Adrenal gland (tissue), 5 donors: ENCODE measurements around the gene BCAS3.
"Not testable (repeated sequence)": the region's sequence is repeated elsewhere in the genome, so short reads cannot be mapped to it uniquely, and the experiment has no call there.

ENCODE experiments used
- CTCF ChIP-seq, 6 experiments: fragments of 450-650 bp in 4 of 6; fragments of 200-600 bp in 2 of 6; sonication (generic) in 1 of 6; IDR thresholded peaks; 1 replicate in 5 of 6; 2 replicates in 1 of 6; pipeline versions ENCODE4 v1.5.1 to v1.8.0; 2016 to 2021; ENCODE audit warnings: antibody characterized with exemption in 6 of 6, mild to moderate bottlenecking in 2 of 6, moderate library complexity in 1 of 6
- POLR2A ChIP-seq, 2 donors: fragments of 450-650 bp; IDR thresholded peaks; one replicate each; pipeline ENCODE4 v1.6.1; 2017; ENCODE audit warnings: antibody characterized with exemption in 2 of 2, mild to moderate bottlenecking in 2 of 2, moderate library complexity in 1 of 2
- donor health status: DM: no; HTN: no; CAD: no.

- not testable (repeated sequence) for TF ChIP-seq CTCF, POLR2A (IDR thresholded peaks at IDR 0.05)
Observed at GRCh38 chr17:61244988-61245387, 567.3 kb downstream of the BCAS3 start.
